ENCODE data around the gene TBC1D9. TPM values are rescaled to one million over a fixed set of nuclear protein-coding genes. Genes with fewer than 3 reads are reported as not detected.

The TBC1D9 gene
- polyA plus RNA-seq (2012; rRNA removed): 13.5 and 16.1 TPM in 2 replicates
- 13.1 and 14.6 TPM in 2 replicates for polyA plus RNA-seq (2012; cell fraction: cytosol; rRNA removed)
- polyA plus RNA-seq (2012; cell fraction: nucleus; rRNA removed): 9.7 and 12.3 TPM in 2 replicates

GRCh38 chr4:140756319-140757231 lies at the start of gene TBC1D9:
Gene TBC1D9 (minus strand): TSS chr4:140756385. CDS start chr4:140756045, 340 bp downstream.
- Histone ChIP-seq H3K27ac (ENCODE audit: low read depth in 2 of 2, low read length in 1 of 2) (peak within 1 kb of the TSS; percentile 77 to 91), H3K79me2 (ENCODE audit: insufficient read depth) (peaks cover 38% of the 10 kb centered on the region), H3K4me2 (peak within 1 kb of the TSS; percentile 93), H3K27me3 (ENCODE audit: insufficient read depth) (no peaks in the 10 kb centered on the region), H3F3A (replicated peaks; ENCODE audit: insufficient read depth) (peaks cover 12% of the 10 kb centered on the region), H3K36me3 (replicated peaks in 1 of 2; ENCODE audit: control insufficient read depth in 1 of 2, insufficient read depth in 2 of 2, low read length in 1 of 2) (peaks cover 3 to 4% of the 10 kb centered on the region in 2 experiments), H3K9me3 (no peaks in the 10 kb centered on the region), H3K4me1 (ENCODE audit: control insufficient read depth in 1 of 2, insufficient read depth in 2 of 2, low read depth in 1 of 2, low read length in 1 of 2) (peaks cover 0 to 10% of the 10 kb centered on the region in 2 experiments; a peak in 3 of 4 replicates), H2AFZ (ENCODE audit: low read depth) (peak within 1 kb of the TSS; percentile 88; the same call in 1 of the 2 replicates), H3K9ac (peak within 1 kb of the TSS; percentile 81), H3K4me3 (ENCODE audit: low read depth in 2 of 2, low read length in 1 of 2) (peak within 1 kb of the TSS; percentile 89 to 93), H4K20me1 (ENCODE audit: insufficient read depth) (no peaks in the 10 kb centered on the region), H3K9me2 (no peaks in the 10 kb centered on the region)
- WGBS (ENCODE audit: low lambda C conversion rate): 0% methylated on average over 21 of the region's 73 CpGs
- CTCF ChIA-PET: interaction anchor here (0.7 to 1.8 kb wide), 21 partner anchors 9 to 393 kb away, joined by 3 to 11 read pairs (median 3); partner anchors contain the start of gene ELMOD2
- POLR2A ChIA-PET: interaction anchor here (0.5 to 1.5 kb wide), 11 partner anchors 13 to 1291 kb away, joined by 3 to 12 read pairs (median 4); partner anchors contain the start of genes ELMOD2 and RNF150
- TF ChIP-seq CHD2 (IDR thresholded peaks at IDR 0.05; ENCODE audit: low read length, partially characterized antibody): no peak
- TF ChIP-seq MXI1 (IDR thresholded peaks at IDR 0.05; ENCODE audit: low read depth, low read length): peak; percentile 71
- TF ChIP-seq EP300 (IDR thresholded peaks at IDR 0.05; ENCODE audit: borderline replicate concordance in 1 of 2, low read depth in 1 of 2, low read length in 1 of 2): peak; percentile 33 to 35; a peak in 2 of 4 replicates
- peak; percentile 25; the same call in 1 of the 2 replicates for TF ChIP-seq RCOR1 (IDR thresholded peaks at IDR 0.05; ENCODE audit: low read length)
- no peak for TF ChIP-seq TAF1 (IDR thresholded peaks at IDR 0.05; ENCODE audit: borderline replicate concordance, low read depth, low read length)
- TF ChIP-seq SMC3 (IDR thresholded peaks at IDR 0.05; ENCODE audit: low read depth, low read length): no peak
- no peak for TF ChIP-seq ZBTB33 (IDR thresholded peaks at IDR 0.05; ENCODE audit: borderline replicate concordance, low read depth)
- peak; percentile 66; the same call in 1 of the 2 replicates for TF ChIP-seq FOXJ3 (CRISPR knock-in tag; IDR thresholded peaks at IDR 0.05)
- peak; percentile 20; the same call in 1 of the 2 replicates for TF ChIP-seq GATA2 (CRISPR knock-in tag; IDR thresholded peaks at IDR 0.05)
- TF ChIP-seq SIN3A (IDR thresholded peaks at IDR 0.05; ENCODE audit: borderline replicate concordance, low read depth, low read length): no peak
- TF ChIP-seq FOXM1 (IDR thresholded peaks at IDR 0.05; ENCODE audit: low read depth): 0 out of 2 replicates have a peak, but pooled peaks have one; percentile 13
- peak; percentile 68 for TF ChIP-seq MAX (IDR thresholded peaks at IDR 0.05; ENCODE audit: low read depth)
- TF ChIP-seq TCF12 (IDR thresholded peaks at IDR 0.05): peak; percentile 30; the same call in 1 of the 2 replicates
- TF ChIP-seq POLR2AphosphoS5 (IDR thresholded peaks at IDR 0.05; ENCODE audit: low read depth, low read length): peak; percentile 19; the same call in 1 of the 2 replicates
- peak; percentile 39; the same call in 1 of the 2 replicates for TF ChIP-seq GABPA (IDR thresholded peaks at IDR 0.05; ENCODE audit: low read depth)
- TF ChIP-seq NFIC (IDR thresholded peaks at IDR 0.05; ENCODE audit: borderline replicate concordance): peak; percentile 62
- TF ChIP-seq YY1 (IDR thresholded peaks at IDR 0.05; ENCODE audit: low read depth): 0 out of 2 replicates have a peak, but pooled peaks have one; percentile 21
- peak; percentile 81 for DNase-seq

Data from SK-N-SH (cell line).